MCF 10A (cell line): ENCODE results near the gene PTPRT. TPM values are rescaled to one million over a fixed set of nuclear protein-coding genes. Genes with fewer than 3 reads are reported as not detected.

Experiments
- BruUV-seq: library from RNA; stranded (reverse); fragments of 400-500 nt; replicated peaks from 2 replicates; lab custom pipeline; 2021; lab: Mats Ljungman, UMichigan
- CTCF ChIA-PET: fragments of 300-600 bp; sonication (Branson Sonifier 250); formaldehyde crosslinking; extraction: SDS; loops from one replicate; lab custom pipeline; 2021; ENCODE audit warnings: antibody characterized with exemption, inconsistent platforms; lab: Yijun Ruan, JAX
- POLR2A ChIA-PET: fragments of 300-600, 350-650 bp; sonication (Branson Sonifier 250); formaldehyde crosslinking; extraction: SDS; loops from one replicate; lab custom pipeline; 2020; ENCODE audit warnings: antibody characterized with exemption, inconsistent platforms; lab: Yijun Ruan, JAX
- DNase-seq: peaks from one replicate; pipeline ENCODE4 v3.0.0-alpha.2; 2018; ENCODE audit not compliant: unreplicated experiment
- H3K27ac Mint-ChIP-seq: one replicate; pipeline ENCODE4 v1.8.0; 2022; ENCODE audit warnings: mild to moderate bottlenecking, low read depth, mixed read lengths; ENCODE audit not compliant: unreplicated experiment
- H3K27me3 Mint-ChIP-seq: one replicate; pipeline ENCODE4 v1.8.0; 2022; ENCODE audit warnings: mixed read lengths; ENCODE audit not compliant: insufficient read depth, unreplicated experiment
- H3K36me3 Mint-ChIP-seq: one replicate; pipeline ENCODE4 v1.8.0; 2022; ENCODE audit warnings: mild to moderate bottlenecking, moderate library complexity, mixed read lengths; ENCODE audit not compliant: insufficient read depth, unreplicated experiment
- H3K4me1 Mint-ChIP-seq: one replicate; pipeline ENCODE4 v1.8.0; 2022; ENCODE audit warnings: mixed read lengths; ENCODE audit not compliant: insufficient read depth, unreplicated experiment
- H3K4me3 Mint-ChIP-seq: one replicate; pipeline ENCODE4 v1.8.0; 2022; ENCODE audit warnings: mild to moderate bottlenecking, moderate library complexity, mixed read lengths; ENCODE audit not compliant: unreplicated experiment
- H3K9me3 Mint-ChIP-seq: one replicate; pipeline ENCODE4 v1.8.0; 2022; ENCODE audit warnings: mixed read lengths; ENCODE audit not compliant: unreplicated experiment
- CTCF ChIP-seq: fragments of 200-600 bp; IDR thresholded peaks from one replicate; pipeline ENCODE4 v1.8.0; 2022; ENCODE audit warnings: antibody characterized with exemption, mild to moderate bottlenecking; ENCODE audit not compliant: unreplicated experiment
- intact Hi-C: fragments of 100-400 bp; cut with micrococcal nuclease; formaldehyde crosslinking; loops from 2 replicates; pipeline ENCODE4 v1.14.1; 2022
- total RNA-seq: library from RNA; stranded (reverse); gene quantifications from 2 replicates; pipeline ENCODE4 v1.2.3, GENCODE V29; 2022

PTPRT gene
- total RNA-seq, 1 experiment from 2014 or later, result not detected

GRCh38 chr20:43066125-43066524 is 123.6 kb downstream of the PTPRT start:
- BruUV-seq, result no TSS peak
- ChIA-PET CTCF (interaction anchor here (0.8 kb wide), 1 partner anchor 44 kb away, joined by 3 read pairs; no protein-coding TSS in a partner anchor), POLR2A (no interaction called here)
- H3K27ac Mint-ChIP-seq, result no peak overlapping the region
- no peaks in the 10 kb centered on the region for H3K36me3 Mint-ChIP-seq
- H3K9me3 Mint-ChIP-seq, result peaks cover 52% of the 10 kb centered on the region
- intact Hi-C loops, result no loop called here
- no peaks in the 10 kb centered on the region for H3K27me3 Mint-ChIP-seq
- H3K4me1 Mint-ChIP-seq, result no peaks in the 10 kb centered on the region
- DNase-seq, result no peak
- no peak for TF ChIP-seq CTCF
- no peak overlapping the region for H3K4me3 Mint-ChIP-seq

GRCh38 chr20:43065299-43065698 is 124.4 kb downstream of the PTPRT start:
- CTCF ChIA-PET, result interaction anchor here (0.8 kb wide), 1 partner anchor 43 kb away, joined by 3 read pairs; no protein-coding TSS in a partner anchor
- Mint-ChIP-seq H3K27me3 (no peaks in the 10 kb centered on the region), H3K36me3 (no peaks in the 10 kb centered on the region), H3K9me3 (peaks cover 59% of the 10 kb centered on the region), H3K4me1 (no peaks in the 10 kb centered on the region), H3K27ac (no peak overlapping the region), H3K4me3 (no peak overlapping the region)
- POLR2A ChIA-PET, result no interaction called here
- no peak for TF ChIP-seq CTCF
- no peak for DNase-seq
- intact Hi-C loops, result no loop called here
- no TSS peak for BruUV-seq

GRCh38 chr20:43058077-43058476 is 131.6 kb downstream of the PTPRT start:
- intact Hi-C loops, result no loop called here
- Mint-ChIP-seq H3K9me3 (peaks cover 54% of the 10 kb centered on the region), H3K4me3 (no peak overlapping the region), H3K27ac (no peak overlapping the region), H3K36me3 (no peaks in the 10 kb centered on the region), H3K27me3 (no peaks in the 10 kb centered on the region), H3K4me1 (no peaks in the 10 kb centered on the region)
- ChIA-PET POLR2A (no interaction called here), CTCF (no interaction called here)
- no peak for DNase-seq
- no TSS peak for BruUV-seq
- TF ChIP-seq CTCF, result no peak

GRCh38 chr20:43057317-43057716 is 132.4 kb downstream of the PTPRT start:
- Mint-ChIP-seq H3K27me3 (no peaks in the 10 kb centered on the region), H3K4me3 (no peak overlapping the region), H3K4me1 (no peaks in the 10 kb centered on the region), H3K36me3 (no peaks in the 10 kb centered on the region), H3K27ac (no peak overlapping the region), H3K9me3 (peaks cover 61% of the 10 kb centered on the region)
- no peak for TF ChIP-seq CTCF
- ChIA-PET CTCF (no interaction called here), POLR2A (no interaction called here)
- BruUV-seq, result no TSS peak
- DNase-seq, result no peak
- intact Hi-C loops, result no loop called here
